GM12873 (cell line): ENCODE data around the gene ZNF777.

Experiments
- TF ChIP-seq, protein P1 (sequence below): IDR thresholded peaks from 2 replicates; pipeline ENCODE4 v1.5.1; 2012; ENCODE audit warnings: low read depth, mild to moderate bottlenecking, moderate library complexity, low read length, control low read depth; ENCODE audit not compliant: insufficient read depth; ENCODE audit errors: missing control alignments

The ZNF777 gene

DNA sequence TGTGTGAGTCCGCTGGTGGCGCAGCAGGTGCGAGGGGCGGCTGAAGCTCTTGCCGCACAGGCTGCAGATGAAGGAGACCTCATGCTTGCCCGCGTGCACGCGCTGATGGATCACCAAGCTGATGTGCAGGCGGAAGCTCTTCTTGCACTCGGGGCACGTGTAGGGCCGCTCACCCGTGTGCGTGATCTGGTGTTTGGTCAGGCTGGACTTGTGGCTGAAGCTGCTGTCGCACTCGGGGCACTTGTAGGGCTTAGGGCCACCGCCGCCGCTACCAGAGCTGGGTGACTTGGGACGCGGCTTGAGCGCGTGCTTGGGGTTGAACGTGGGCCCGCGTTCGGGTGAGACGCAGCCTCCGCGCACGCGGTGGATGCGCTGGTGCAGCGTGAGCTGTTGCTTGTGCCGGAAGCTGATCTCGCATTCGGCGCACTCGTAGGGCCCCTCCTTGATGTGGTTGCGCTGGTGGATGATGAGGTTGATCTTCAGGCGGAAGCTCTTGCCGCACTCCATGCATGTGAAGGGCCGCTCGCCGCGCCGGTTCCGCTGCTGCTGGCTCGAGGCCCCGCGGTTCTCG, 28.7 kb downstream of the ZNF777 start:
- TF ChIP-seq, protein P1, sequence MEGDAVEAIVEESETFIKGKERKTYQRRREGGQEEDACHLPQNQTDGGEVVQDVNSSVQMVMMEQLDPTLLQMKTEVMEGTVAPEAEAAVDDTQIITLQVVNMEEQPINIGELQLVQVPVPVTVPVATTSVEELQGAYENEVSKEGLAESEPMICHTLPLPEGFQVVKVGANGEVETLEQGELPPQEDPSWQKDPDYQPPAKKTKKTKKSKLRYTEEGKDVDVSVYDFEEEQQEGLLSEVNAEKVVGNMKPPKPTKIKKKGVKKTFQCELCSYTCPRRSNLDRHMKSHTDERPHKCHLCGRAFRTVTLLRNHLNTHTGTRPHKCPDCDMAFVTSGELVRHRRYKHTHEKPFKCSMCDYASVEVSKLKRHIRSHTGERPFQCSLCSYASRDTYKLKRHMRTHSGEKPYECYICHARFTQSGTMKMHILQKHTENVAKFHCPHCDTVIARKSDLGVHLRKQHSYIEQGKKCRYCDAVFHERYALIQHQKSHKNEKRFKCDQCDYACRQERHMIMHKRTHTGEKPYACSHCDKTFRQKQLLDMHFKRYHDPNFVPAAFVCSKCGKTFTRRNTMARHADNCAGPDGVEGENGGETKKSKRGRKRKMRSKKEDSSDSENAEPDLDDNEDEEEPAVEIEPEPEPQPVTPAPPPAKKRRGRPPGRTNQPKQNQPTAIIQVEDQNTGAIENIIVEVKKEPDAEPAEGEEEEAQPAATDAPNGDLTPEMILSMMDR: no peak

- TF ChIP-seq, protein P1: no peak
Observed at GRCh38 chr7:149431486-149432120, 29.3 kb downstream of the ZNF777 start.

GRCh38 chr7:149430192-149430591, 30.7 kb downstream of the ZNF777 start:
- TF ChIP-seq, protein P1: no peak

GRCh38 chr7:149427893-149428292, 33.0 kb downstream of the ZNF777 start:
- TF ChIP-seq, protein P1: no peak

DNA sequence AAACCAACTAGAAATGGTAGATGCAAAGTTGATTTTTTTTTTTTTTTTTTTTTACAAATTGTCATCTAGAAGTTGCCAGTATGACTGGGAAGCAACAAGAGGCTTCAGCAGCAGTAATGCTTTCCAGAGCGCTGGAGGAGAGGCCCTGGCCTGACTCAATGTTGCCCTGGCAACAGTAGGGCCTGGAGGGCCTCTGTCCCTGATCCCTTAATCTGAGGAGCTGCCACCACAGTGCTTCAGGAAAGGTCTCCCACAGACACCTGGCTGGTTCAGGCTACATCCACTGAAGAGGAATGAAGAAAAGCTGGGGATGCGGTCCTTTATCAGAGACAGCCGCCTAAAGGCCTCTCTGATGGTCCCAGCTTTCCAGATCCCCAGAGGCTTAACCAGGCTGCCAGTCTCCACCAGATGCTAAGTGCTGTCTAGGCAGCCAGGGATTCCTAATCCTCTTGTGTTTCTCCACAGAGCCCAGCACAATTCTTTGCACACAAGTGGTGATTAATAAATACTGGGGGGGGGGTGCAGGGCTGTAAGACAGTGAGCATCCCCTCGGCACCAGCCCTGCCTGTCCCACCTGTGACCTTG, 33.7 kb downstream of the ZNF777 start:
- TF ChIP-seq, protein P1: no peak

DNA sequence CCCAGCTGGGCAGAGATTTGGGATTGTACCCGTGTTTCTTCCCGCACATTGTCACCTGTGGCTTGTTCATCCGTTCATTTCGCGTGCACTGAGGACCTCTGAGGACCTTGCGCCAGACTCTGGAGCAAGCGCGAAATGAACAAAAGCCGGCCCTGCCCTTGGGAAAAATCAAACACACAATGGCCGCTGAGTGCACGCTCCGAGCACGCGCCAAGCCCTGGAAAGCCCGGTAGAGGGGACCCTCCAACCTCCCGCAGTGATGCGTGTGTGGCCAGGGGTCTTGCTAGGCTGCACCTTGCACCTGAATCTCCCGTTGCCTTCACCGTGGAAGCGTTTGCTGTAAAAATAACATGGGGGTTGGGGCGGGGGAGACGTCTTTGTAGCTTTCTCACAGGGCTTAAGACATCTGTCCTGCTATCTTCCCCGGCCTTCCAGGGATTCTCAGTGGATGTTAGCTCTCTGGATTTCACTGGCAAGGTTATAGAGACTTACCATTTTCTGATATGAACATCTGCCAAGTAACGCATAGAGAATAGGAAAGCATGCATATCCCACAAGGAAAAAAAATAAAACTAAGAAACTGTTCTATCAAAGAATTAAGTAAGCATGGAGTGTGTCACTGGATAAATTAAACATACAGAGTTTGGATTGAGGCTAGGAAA, 37.3 kb downstream of the ZNF777 start:
- TF ChIP-seq, protein P1: no peak

DNA sequence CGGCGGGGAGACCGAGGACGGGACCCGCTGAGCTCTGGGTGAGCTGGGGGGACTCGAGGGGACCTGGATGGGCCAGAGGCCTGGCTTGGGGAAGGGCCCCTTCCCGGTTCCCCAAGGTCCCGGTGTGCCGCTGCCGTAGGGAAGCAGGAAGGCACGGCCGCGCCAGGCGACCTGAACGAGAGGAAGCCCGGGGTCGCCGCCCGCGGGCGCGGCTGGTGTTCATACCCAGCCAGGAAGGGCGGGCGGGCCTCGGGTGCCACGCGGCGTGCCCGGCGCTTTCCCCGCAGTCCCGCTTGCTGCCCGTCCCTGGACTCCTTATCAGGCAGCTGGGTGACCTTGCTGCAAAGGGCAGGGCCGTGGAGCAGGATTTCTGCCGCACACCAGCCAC, 38.0 kb downstream of the ZNF777 start:
- TF ChIP-seq, protein P1: no peak
